SK-N-SH treated with all-trans-retinoic acid at 6 μM for 48 hours (cell line): ENCODE data around the gene ADORA2A.

ENCODE experiments used
- ATAC-seq: fragments of 200-7000 bp; cut with Tn5 transposase; 3 replicates; pipeline ENCODE4 v1.9.1; 2020; ENCODE audit warnings: mild to moderate bottlenecking, moderate library complexity
- ARNTL ChIP-seq: fragments of 450-650 bp; formaldehyde crosslinking; IDR thresholded peaks from 2 replicates; pipeline ENCODE4 v1.5.0; 2020; ENCODE audit warnings: low read depth, mild to moderate bottlenecking, moderate library complexity, borderline replicate concordance
- BACH2 ChIP-seq: fragments of 250-450 bp; sonication (Bioruptor Pico); IDR thresholded peaks from 2 replicates; pipeline ENCODE4 v1.9.0; 2021; ENCODE audit warnings: mild to moderate bottlenecking, borderline replicate concordance
- ESRRG ChIP-seq: fragments of 250-450 bp; sonication (Bioruptor Pico); IDR thresholded peaks from 2 replicates; pipeline ENCODE4 v1.6.1; 2021; ENCODE audit warnings: mild to moderate bottlenecking
- GLIS3 ChIP-seq: fragments of 250-450 bp; sonication (Bioruptor Pico); IDR thresholded peaks from 2 replicates; pipeline ENCODE4 v1.5.0; 2020; ENCODE audit warnings: mild to moderate bottlenecking, moderate library complexity
- ISL1 ChIP-seq: fragments of 250-450 bp; sonication (Bioruptor Pico); IDR thresholded peaks from 2 replicates; pipeline ENCODE4 v2.1.2; 2022; ENCODE audit warnings: mild to moderate bottlenecking, moderate library complexity
- RARB ChIP-seq: fragments of 250-450 bp; sonication (Bioruptor Pico); IDR thresholded peaks from 2 replicates; pipeline ENCODE4 v1.8.0; 2021; ENCODE audit warnings: mild to moderate bottlenecking, moderate library complexity
- SNAI2 ChIP-seq: fragments of 250-450 bp; sonication (Bioruptor Pico); IDR thresholded peaks from 2 replicates; pipeline ENCODE4 v1.5.0; 2020; ENCODE audit warnings: mild to moderate bottlenecking, moderate library complexity
- TOX ChIP-seq: fragments of 250-450 bp; sonication (Bioruptor Pico); IDR thresholded peaks from 2 replicates; pipeline ENCODE4 v1.8.0; 2021; ENCODE audit warnings: mild to moderate bottlenecking, moderate library complexity, borderline replicate concordance
- ZC3H10 ChIP-seq: fragments of 250-450 bp; sonication (Bioruptor Pico); IDR thresholded peaks from 2 replicates; pipeline ENCODE4 v1.5.1; 2021; ENCODE audit warnings: mild to moderate bottlenecking, moderate library complexity
- ZFP3 ChIP-seq: fragments of 250-450 bp; sonication (Bioruptor Pico); IDR thresholded peaks from 2 replicates; pipeline ENCODE4 v1.5.0; 2020; ENCODE audit warnings: mild to moderate bottlenecking, moderate library complexity
- ZFP30 ChIP-seq: fragments of 450-650 bp; formaldehyde crosslinking; IDR thresholded peaks from 2 replicates; pipeline ENCODE4 v1.5.0; 2022; ENCODE audit warnings: mild to moderate bottlenecking, moderate library complexity
- ZNF565 ChIP-seq: fragments of 450-650 bp; formaldehyde crosslinking; conservative IDR thresholded peaks from 2 replicates; pipeline ENCODE4 v1.5.0; 2020; ENCODE audit warnings: low read depth, mild to moderate bottlenecking, moderate library complexity
- ZNF70 ChIP-seq: fragments of 450-650 bp; formaldehyde crosslinking; IDR thresholded peaks from 2 replicates; pipeline ENCODE4 v1.5.0; 2020; ENCODE audit warnings: mild to moderate bottlenecking, moderate library complexity
- ZNF8 ChIP-seq: fragments of 450-650 bp; formaldehyde crosslinking; IDR thresholded peaks from 2 replicates; pipeline ENCODE4 v1.5.0; 2020; ENCODE audit warnings: mild to moderate bottlenecking, moderate library complexity
- TF ChIP-seq, protein P1 (sequence below): fragments of 250-450 bp; sonication (Bioruptor Pico); IDR thresholded peaks from 2 replicates; pipeline ENCODE4 v1.5.0; 2020; ENCODE audit warnings: mild to moderate bottlenecking, moderate library complexity
- TF ChIP-seq, protein P2 (sequence below): fragments of 250-450 bp; sonication (Bioruptor Pico); IDR thresholded peaks from 2 replicates; pipeline ENCODE4 v1.5.1; 2021; ENCODE audit warnings: mild to moderate bottlenecking, moderate library complexity
- TF ChIP-seq, protein P3 (sequence below): fragments of 250-450 bp; sonication (Bioruptor Pico); IDR thresholded peaks from 2 replicates; pipeline ENCODE4 v1.8.0; 2021; ENCODE audit warnings: low read depth, mild to moderate bottlenecking, moderate library complexity, borderline replicate concordance
- TF ChIP-seq, protein P4 (sequence below): fragments of 250-450 bp; sonication (Bioruptor Pico); IDR thresholded peaks from 2 replicates; pipeline ENCODE4 v1.8.0; 2020; ENCODE audit warnings: mild to moderate bottlenecking, moderate library complexity, borderline replicate concordance
- TF ChIP-seq, protein P5 (sequence below): fragments of 250-450 bp; sonication (Bioruptor Pico); IDR thresholded peaks from 2 replicates; pipeline ENCODE4 v1.5.1; 2020; ENCODE audit warnings: low read depth, mild to moderate bottlenecking, moderate library complexity

ADORA2A gene

DNA sequence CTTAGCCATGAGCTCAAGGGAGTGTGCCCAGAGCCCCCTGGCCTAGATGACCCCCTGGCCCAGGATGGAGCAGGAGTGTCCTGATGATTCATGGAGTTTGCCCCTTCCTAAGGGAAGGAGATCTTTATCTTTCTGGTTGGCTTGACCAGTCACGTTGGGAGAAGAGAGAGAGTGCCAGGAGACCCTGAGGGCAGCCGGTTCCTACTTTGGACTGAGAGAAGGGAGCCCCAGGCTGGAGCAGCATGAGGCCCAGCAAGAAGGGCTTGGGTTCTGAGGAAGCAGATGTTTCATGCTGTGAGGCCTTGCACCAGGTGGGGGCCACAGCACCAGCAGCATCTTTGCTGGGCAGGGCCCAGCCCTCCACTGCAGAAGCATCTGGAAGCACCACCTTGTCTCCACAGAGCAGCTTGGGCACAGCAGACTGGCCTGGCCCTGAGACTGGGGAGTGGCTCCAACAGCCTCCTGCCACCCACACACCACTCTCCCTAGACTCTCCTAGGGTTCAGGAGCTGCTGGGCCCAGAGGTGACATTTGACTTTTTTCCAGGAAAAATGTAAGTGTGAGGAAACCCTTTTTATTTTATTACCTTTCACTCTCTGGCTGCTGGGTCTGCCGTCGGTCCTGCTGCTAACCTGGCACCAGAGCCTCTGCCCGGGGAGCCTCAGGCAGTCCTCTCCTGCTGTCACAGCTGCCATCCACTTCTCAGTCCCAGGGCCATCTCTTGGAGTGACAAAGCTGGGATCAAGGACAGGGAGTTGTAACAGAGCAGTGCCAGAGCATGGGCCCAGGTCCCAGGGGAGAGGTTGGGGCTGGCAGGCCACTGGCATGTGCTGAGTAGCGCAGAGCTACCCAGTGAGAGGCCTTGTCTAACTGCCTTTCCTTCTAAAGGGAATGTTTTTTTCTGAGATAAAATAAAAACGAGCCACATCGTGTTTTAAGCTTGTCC lies 14.3 kb downstream of the ADORA2A start (continued):
- TF ChIP-seq, protein P1, sequence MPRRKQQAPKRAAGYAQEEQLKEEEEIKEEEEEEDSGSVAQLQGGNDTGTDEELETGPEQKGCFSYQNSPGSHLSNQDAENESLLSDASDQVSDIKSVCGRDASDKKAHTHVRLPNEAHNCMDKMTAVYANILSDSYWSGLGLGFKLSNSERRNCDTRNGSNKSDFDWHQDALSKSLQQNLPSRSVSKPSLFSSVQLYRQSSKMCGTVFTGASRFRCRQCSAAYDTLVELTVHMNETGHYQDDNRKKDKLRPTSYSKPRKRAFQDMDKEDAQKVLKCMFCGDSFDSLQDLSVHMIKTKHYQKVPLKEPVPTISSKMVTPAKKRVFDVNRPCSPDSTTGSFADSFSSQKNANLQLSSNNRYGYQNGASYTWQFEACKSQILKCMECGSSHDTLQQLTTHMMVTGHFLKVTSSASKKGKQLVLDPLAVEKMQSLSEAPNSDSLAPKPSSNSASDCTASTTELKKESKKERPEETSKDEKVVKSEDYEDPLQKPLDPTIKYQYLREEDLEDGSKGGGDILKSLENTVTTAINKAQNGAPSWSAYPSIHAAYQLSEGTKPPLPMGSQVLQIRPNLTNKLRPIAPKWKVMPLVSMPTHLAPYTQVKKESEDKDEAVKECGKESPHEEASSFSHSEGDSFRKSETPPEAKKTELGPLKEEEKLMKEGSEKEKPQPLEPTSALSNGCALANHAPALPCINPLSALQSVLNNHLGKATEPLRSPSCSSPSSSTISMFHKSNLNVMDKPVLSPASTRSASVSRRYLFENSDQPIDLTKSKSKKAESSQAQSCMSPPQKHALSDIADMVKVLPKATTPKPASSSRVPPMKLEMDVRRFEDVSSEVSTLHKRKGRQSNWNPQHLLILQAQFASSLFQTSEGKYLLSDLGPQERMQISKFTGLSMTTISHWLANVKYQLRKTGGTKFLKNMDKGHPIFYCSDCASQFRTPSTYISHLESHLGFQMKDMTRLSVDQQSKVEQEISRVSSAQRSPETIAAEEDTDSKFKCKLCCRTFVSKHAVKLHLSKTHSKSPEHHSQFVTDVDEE (CRISPR knock-in tag): no peak
- TF ChIP-seq ZFP3 (no peak), ESRRG (no peak)
- TF ChIP-seq, protein P2, sequence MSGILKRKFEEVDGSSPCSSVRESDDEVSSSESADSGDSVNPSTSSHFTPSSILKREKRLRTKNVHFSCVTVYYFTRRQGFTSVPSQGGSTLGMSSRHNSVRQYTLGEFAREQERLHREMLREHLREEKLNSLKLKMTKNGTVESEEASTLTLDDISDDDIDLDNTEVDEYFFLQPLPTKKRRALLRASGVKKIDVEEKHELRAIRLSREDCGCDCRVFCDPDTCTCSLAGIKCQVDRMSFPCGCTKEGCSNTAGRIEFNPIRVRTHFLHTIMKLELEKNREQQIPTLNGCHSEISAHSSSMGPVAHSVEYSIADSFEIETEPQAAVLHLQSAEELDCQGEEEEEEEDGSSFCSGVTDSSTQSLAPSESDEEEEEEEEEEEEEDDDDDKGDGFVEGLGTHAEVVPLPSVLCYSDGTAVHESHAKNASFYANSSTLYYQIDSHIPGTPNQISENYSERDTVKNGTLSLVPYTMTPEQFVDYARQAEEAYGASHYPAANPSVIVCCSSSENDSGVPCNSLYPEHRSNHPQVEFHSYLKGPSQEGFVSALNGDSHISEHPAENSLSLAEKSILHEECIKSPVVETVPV (CRISPR knock-in tag): no peak

DNA sequence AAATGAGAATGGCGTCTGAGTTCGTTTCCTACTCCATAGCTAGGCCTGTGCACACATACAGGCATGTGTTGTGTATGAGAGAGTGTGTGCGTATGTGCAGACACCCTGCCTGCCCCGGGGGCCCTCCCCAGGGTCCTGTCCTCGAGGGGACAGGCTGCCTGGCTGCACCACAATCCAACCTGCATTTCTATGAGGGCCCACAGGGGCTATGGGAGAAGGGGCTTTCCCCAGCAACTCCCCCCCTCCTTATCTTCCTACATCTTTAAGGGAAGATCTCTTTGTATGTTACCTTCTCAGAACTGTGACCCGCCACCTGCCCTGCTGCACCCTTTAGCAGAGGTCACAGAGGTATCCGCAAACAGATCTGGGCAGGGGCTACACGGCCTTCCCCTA lies 14.9 kb downstream of the ADORA2A start:
- no peak for ATAC-seq
- TF ChIP-seq ESRRG (no peak), BACH2 (CRISPR knock-in tag) (no peak), ARNTL (CRISPR knock-in tag) (no peak), ZNF8 (CRISPR knock-in tag) (no peak), ZNF70 (CRISPR knock-in tag) (no peak), TOX (CRISPR knock-in tag) (no peak), SNAI2 (CRISPR knock-in tag) (no peak), ZC3H10 (CRISPR knock-in tag) (no peak), ZNF565 (CRISPR knock-in tag) (no peak), ISL1 (CRISPR knock-in tag) (no peak)

DNA sequence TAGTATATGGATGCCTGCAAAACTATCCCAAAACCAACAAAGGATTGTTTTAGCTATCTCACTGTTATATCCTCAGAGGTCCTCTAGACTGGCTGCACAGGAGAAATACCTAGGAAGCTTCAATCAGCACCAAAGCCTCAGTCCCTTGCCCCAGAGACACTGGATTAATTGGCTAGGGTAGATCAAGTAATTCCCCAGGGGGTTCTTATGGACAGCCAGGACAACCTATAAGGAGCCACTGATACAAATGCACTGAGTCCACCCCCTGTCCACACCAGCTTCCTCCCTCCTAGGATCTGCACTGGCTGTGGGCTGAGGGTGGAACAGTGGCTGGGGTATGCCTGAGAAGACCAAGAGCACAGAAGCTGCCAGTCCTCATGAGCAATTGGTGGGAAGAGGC lies 16.3 kb downstream of the ADORA2A start:
- no peak for ATAC-seq
- no peak for TF ChIP-seq ZC3H10 (CRISPR knock-in tag)
- TF ChIP-seq ZNF565 (CRISPR knock-in tag): no peak
- TF ChIP-seq ZNF70 (CRISPR knock-in tag): no peak
- no peak for TF ChIP-seq ISL1 (CRISPR knock-in tag)
- TF ChIP-seq SNAI2 (CRISPR knock-in tag): no peak
- TF ChIP-seq, protein P3, sequence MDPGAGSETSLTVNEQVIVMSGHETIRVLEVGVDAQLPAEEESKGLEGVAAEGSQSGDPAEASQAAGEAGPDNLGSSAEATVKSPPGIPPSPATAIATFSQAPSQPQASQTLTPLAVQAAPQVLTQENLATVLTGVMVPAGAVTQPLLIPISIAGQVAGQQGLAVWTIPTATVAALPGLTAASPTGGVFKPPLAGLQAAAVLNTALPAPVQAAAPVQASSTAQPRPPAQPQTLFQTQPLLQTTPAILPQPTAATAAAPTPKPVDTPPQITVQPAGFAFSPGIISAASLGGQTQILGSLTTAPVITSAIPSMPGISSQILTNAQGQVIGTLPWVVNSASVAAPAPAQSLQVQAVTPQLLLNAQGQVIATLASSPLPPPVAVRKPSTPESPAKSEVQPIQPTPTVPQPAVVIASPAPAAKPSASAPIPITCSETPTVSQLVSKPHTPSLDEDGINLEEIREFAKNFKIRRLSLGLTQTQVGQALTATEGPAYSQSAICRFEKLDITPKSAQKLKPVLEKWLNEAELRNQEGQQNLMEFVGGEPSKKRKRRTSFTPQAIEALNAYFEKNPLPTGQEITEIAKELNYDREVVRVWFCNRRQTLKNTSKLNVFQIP (CRISPR knock-in tag): no peak

DNA sequence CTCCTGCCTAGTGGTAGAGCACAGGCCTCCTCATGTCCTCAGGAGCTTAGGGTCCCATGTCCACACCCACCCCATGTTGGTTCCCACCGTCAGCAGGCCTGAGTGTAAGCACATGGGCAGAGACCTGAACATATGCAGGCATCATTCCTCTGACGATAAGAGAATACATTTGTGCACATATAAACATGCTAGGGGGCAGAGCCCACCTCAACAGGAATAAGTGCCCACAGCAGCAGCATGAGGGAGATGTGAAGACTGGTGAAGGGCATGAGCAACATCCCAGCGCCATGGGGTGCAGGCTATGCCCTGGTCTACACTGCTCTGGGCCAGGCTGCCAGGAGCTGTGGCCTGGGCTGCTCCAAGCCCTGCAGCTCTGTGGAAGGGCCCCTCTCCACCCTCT lies 16.9 kb downstream of the ADORA2A start:
- TF ChIP-seq ARNTL (CRISPR knock-in tag) (no peak), GLIS3 (no peak)
- TF ChIP-seq, protein P4, sequence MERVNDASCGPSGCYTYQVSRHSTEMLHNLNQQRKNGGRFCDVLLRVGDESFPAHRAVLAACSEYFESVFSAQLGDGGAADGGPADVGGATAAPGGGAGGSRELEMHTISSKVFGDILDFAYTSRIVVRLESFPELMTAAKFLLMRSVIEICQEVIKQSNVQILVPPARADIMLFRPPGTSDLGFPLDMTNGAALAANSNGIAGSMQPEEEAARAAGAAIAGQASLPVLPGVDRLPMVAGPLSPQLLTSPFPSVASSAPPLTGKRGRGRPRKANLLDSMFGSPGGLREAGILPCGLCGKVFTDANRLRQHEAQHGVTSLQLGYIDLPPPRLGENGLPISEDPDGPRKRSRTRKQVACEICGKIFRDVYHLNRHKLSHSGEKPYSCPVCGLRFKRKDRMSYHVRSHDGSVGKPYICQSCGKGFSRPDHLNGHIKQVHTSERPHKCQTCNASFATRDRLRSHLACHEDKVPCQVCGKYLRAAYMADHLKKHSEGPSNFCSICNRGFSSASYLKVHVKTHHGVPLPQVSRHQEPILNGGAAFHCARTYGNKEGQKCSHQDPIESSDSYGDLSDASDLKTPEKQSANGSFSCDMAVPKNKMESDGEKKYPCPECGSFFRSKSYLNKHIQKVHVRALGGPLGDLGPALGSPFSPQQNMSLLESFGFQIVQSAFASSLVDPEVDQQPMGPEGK: no peak
- no peak for ATAC-seq

DNA sequence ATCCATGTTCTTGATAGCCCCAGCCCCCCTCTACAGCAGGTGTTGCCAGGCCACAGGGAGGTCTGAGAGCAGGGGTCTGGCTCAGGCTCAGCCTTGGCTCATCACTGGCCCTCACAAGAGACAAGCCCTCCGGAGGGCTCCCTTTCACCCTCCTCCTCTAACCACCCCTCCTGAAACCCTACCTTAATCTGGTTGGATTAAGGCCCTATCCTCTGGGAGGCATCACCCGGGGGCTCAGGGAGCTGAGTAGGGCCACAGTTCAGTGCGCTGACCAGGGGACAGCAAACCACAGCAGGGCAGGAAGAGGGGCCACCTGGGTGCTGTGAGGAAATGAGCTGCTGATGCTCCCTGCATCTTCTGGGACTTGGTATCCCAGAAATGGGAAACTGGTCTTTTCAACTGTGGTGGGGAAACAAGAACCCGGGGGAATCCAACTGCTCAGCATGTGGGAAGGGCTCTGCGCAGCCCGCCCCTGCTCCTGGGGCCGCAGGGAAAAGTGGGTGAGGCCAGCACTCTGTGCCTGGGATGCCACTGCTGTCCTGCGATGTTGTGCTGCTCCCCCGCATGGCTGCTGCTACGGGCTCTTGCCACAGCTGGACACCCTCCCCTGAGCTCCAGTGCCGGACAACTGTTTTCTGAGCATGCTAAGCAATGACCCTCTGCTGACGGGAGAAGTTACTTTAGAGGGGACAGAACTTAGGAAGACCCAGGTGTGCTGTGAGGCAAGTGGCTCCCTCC lies 17.5 kb downstream of the ADORA2A start:
- TF ChIP-seq, protein P5, sequence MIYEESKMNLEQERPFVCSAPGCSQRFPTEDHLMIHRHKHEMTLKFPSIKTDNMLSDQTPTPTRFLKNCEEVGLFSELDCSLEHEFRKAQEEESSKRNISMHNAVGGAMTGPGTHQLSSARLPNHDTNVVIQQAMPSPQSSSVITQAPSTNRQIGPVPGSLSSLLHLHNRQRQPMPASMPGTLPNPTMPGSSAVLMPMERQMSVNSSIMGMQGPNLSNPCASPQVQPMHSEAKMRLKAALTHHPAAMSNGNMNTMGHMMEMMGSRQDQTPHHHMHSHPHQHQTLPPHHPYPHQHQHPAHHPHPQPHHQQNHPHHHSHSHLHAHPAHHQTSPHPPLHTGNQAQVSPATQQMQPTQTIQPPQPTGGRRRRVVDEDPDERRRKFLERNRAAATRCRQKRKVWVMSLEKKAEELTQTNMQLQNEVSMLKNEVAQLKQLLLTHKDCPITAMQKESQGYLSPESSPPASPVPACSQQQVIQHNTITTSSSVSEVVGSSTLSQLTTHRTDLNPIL: no peak
- TF ChIP-seq, protein P2 (CRISPR knock-in tag): no peak
- TF ChIP-seq ZFP30 (CRISPR knock-in tag) (no peak), ISL1 (CRISPR knock-in tag) (no peak), ARNTL (CRISPR knock-in tag) (no peak), RARB (CRISPR knock-in tag) (no peak), GLIS3 (no peak), TOX (CRISPR knock-in tag) (no peak)
- TF ChIP-seq, all 23 proteins: peak for 0
- ATAC-seq: peak; percentile 41
